Mesendoderm (in vitro differentiated cells): ENCODE data around the gene CADM1.

Source experiments
- DNase-seq: peaks from one replicate; pipeline ENCODE4 v3.0.0; 2013
- H2AK5ac ChIP-seq: 2 replicates; pipeline ENCODE4 v1.6.1; 2013; ENCODE audit warnings: low read length, inconsistent platforms
- H2BK120ac ChIP-seq: 2 replicates; pipeline ENCODE4 v1.6.1; 2013; ENCODE audit warnings: low read depth, mild to moderate bottlenecking, low read length, moderate library complexity, mixed read lengths
- H2BK15ac ChIP-seq: replicated peaks from 2 replicates; pipeline ENCODE4 v1.6.1; 2013; ENCODE audit warnings: low read depth, mild to moderate bottlenecking, moderate library complexity
- H2BK5ac ChIP-seq: 2 replicates; pipeline ENCODE4 v1.6.1; 2013; ENCODE audit warnings: low read length, inconsistent platforms
- H3K18ac ChIP-seq: 2 replicates; pipeline ENCODE4 v1.6.1; 2013; ENCODE audit warnings: mild to moderate bottlenecking, low read length, mixed read lengths
- H3K23ac ChIP-seq: one replicate; pipeline ENCODE4 v1.6.1; 2013; ENCODE audit warnings: low read length
- H3K27ac ChIP-seq: 2 replicates; pipeline ENCODE4 v1.5.1; 2013; ENCODE audit warnings: low read depth, mild to moderate bottlenecking, inconsistent platforms, low read length, moderate library complexity
- H3K27me3 ChIP-seq: 2 replicates; pipeline ENCODE4 v1.6.1; 2013; ENCODE audit warnings: low read length, control low read depth, mild to moderate bottlenecking, inconsistent platforms; ENCODE audit not compliant: insufficient read depth, poor library complexity
- H3K36me3 ChIP-seq: 2 replicates; pipeline ENCODE4 v1.6.1; 2013; ENCODE audit warnings: low read length, inconsistent platforms; ENCODE audit not compliant: control insufficient read depth, insufficient read depth
- H3K4ac ChIP-seq: one replicate; pipeline ENCODE4 v1.6.1; 2013; ENCODE audit warnings: low read depth, mild to moderate bottlenecking, low read length, moderate library complexity
- H3K4me1 ChIP-seq: 2 replicates; pipeline ENCODE4 v1.6.1; 2013; ENCODE audit warnings: low read depth, low read length, inconsistent platforms; ENCODE audit not compliant: control insufficient read depth
- H3K4me2 ChIP-seq: 2 replicates; pipeline ENCODE4 v1.6.1; 2013; ENCODE audit warnings: low read length
- H3K4me3 ChIP-seq: 2 replicates; pipeline ENCODE4 v1.5.1; 2013; ENCODE audit warnings: mild to moderate bottlenecking, low read length
- H3K56ac ChIP-seq: one replicate; pipeline ENCODE4 v1.6.1; 2013; ENCODE audit warnings: low read length
- H3K79me1 ChIP-seq: 2 replicates; pipeline ENCODE4 v1.6.1; 2013; ENCODE audit warnings: low read length, inconsistent platforms
- H3K79me2 ChIP-seq: 2 replicates; pipeline ENCODE4 v1.6.1; 2013; ENCODE audit warnings: mild to moderate bottlenecking, low read length; ENCODE audit not compliant: control insufficient read depth, insufficient read depth
- H3K9ac ChIP-seq: 2 replicates; pipeline ENCODE4 v1.6.1; 2013; ENCODE audit warnings: low read length, inconsistent platforms
- H4K5ac ChIP-seq: one replicate; pipeline ENCODE4 v1.6.1; 2013; ENCODE audit warnings: low read length
- H4K8ac ChIP-seq: one replicate; pipeline ENCODE4 v1.6.1; 2013; ENCODE audit warnings: low read depth, mild to moderate bottlenecking, control low read depth, low read length, moderate library complexity
- WGBS: extraction: QIAGEN DNeasy Blood & Tissue Kit; methylation state at CpG from one replicate; pipeline ENCODE4 v1.1.7; 2013; ENCODE audit warnings: low lambda C conversion rate, missing lambda C conversion rate; ENCODE audit not compliant: insufficient coverage; ENCODE audit errors: extremely low coverage; 5-methylcytosine and 5-hydroxymethylcytosine counted together

The CADM1 gene

GRCh38 chr11:115456019-115456418 is 48.2 kb downstream of the CADM1 start:
- H3K18ac ChIP-seq, result no peak overlapping the region
- H3K79me2 ChIP-seq, result no peaks in the 10 kb centered on the region
- H3K27me3 ChIP-seq, result no peaks in the 10 kb centered on the region
- H3K27ac ChIP-seq, result no peak overlapping the region
- no peak overlapping the region for H3K4ac ChIP-seq
- no peak overlapping the region for H3K4me3 ChIP-seq
- H2BK15ac ChIP-seq, result no peak overlapping the region
- no peak overlapping the region for H3K4me2 ChIP-seq
- no peak overlapping the region for H3K56ac ChIP-seq
- no peak overlapping the region for H3K23ac ChIP-seq
- no peak overlapping the region for H2AK5ac ChIP-seq
- no peaks in the 10 kb centered on the region for H3K79me1 ChIP-seq
- H2BK5ac ChIP-seq, result no peak overlapping the region
- H4K8ac ChIP-seq, result no peak overlapping the region
- no peaks in the 10 kb centered on the region for H3K36me3 ChIP-seq
- no peak for DNase-seq
- no peaks in the 10 kb centered on the region for H3K4me1 ChIP-seq
- H3K9ac ChIP-seq, result no peak overlapping the region
- H4K5ac ChIP-seq, result no peak overlapping the region
- no peak overlapping the region for H2BK120ac ChIP-seq

GRCh38 chr11:115455613-115456012 is 48.6 kb downstream of the CADM1 start:
- Histone ChIP-seq H3K23ac (no peak overlapping the region), H3K36me3 (no peaks in the 10 kb centered on the region)
- no CpG with 5 or more reads among the region's 4 CpGs for WGBS

GRCh38 chr11:115454525-115454924 is 49.7 kb downstream of the CADM1 start:
- H3K18ac ChIP-seq, result no peak overlapping the region
- H3K36me3 ChIP-seq, result no peaks in the 10 kb centered on the region
- H4K8ac ChIP-seq, result no peak overlapping the region
- no peaks in the 10 kb centered on the region for H3K79me2 ChIP-seq
- no peak overlapping the region for H3K56ac ChIP-seq
- no peak for DNase-seq
- no peak overlapping the region for H2BK5ac ChIP-seq
- H2BK15ac ChIP-seq, result no peak overlapping the region
- WGBS, result no CpG with 5 or more reads among the region's 1 CpG
- H3K23ac ChIP-seq, result no peak overlapping the region
- no peak overlapping the region for H3K9ac ChIP-seq
- H3K79me1 ChIP-seq, result no peaks in the 10 kb centered on the region
- no peak overlapping the region for H4K5ac ChIP-seq
- H2AK5ac ChIP-seq, result no peak overlapping the region
- no peak overlapping the region for H3K4me2 ChIP-seq
- no peaks in the 10 kb centered on the region for H3K27me3 ChIP-seq
- H3K4ac ChIP-seq, result no peak overlapping the region
- H3K4me1 ChIP-seq, result no peaks in the 10 kb centered on the region
- no peak overlapping the region for H2BK120ac ChIP-seq
- no peak overlapping the region for H3K27ac ChIP-seq
- H3K4me3 ChIP-seq, result no peak overlapping the region

More at GRCh38 chr11:115455613-115456012, 48.6 kb downstream of the CADM1 start:
- Histone ChIP-seq H3K27me3 (no peaks in the 10 kb centered on the region), H3K4me1 (no peaks in the 10 kb centered on the region), H4K5ac (no peak overlapping the region), H3K79me2 (no peaks in the 10 kb centered on the region), H4K8ac (no peak overlapping the region), H3K9ac (no peak overlapping the region), H3K79me1 (no peaks in the 10 kb centered on the region), H3K4me2 (no peak overlapping the region), H3K4me3 (no peak overlapping the region), H2BK5ac (no peak overlapping the region), H3K56ac (no peak overlapping the region), H3K4ac (no peak overlapping the region), H2AK5ac (no peak overlapping the region), H2BK120ac (no peak overlapping the region), H2BK15ac (no peak overlapping the region), H3K18ac (no peak overlapping the region), H3K27ac (no peak overlapping the region)
- DNase-seq, result peak; percentile 51

- H3K23ac ChIP-seq, result no peak overlapping the region
- H2AK5ac ChIP-seq, result no peak overlapping the region
- H3K4ac ChIP-seq, result no peak overlapping the region
- no peak overlapping the region for H3K27ac ChIP-seq
- H3K79me1 ChIP-seq, result no peaks in the 10 kb centered on the region
- H3K27me3 ChIP-seq, result no peaks in the 10 kb centered on the region
- H3K79me2 ChIP-seq, result no peaks in the 10 kb centered on the region
- no peak overlapping the region for H2BK120ac ChIP-seq
- no peak overlapping the region for H4K5ac ChIP-seq
- WGBS, result no CpG with 5 or more reads among the region's 1 CpG
- DNase-seq, result no peak
- no peak overlapping the region for H3K4me2 ChIP-seq
- no peak overlapping the region for H3K56ac ChIP-seq
- no peak overlapping the region for H3K18ac ChIP-seq
- no peaks in the 10 kb centered on the region for H3K36me3 ChIP-seq
- no peak overlapping the region for H3K9ac ChIP-seq
- H3K4me1 ChIP-seq, result no peaks in the 10 kb centered on the region
- no peak overlapping the region for H4K8ac ChIP-seq
- no peak overlapping the region for H2BK5ac ChIP-seq
- H3K4me3 ChIP-seq, result no peak overlapping the region
- no peak overlapping the region for H2BK15ac ChIP-seq
Observed at GRCh38 chr11:115453693-115454490, 50.3 kb downstream of the CADM1 start.

GRCh38 chr11:115452241-115452640 is 52.0 kb downstream of the CADM1 start:
- Histone ChIP-seq H3K4me1 (no peaks in the 10 kb centered on the region), H3K79me2 (no peaks in the 10 kb centered on the region), H4K5ac (no peak overlapping the region), H3K27me3 (no peaks in the 10 kb centered on the region), H3K4ac (no peak overlapping the region), H3K36me3 (no peaks in the 10 kb centered on the region), H3K23ac (no peak overlapping the region), H3K18ac (no peak overlapping the region), H2BK5ac (no peak overlapping the region), H3K9ac (no peak overlapping the region), H3K56ac (no peak overlapping the region), H2AK5ac (no peak overlapping the region), H3K4me3 (no peak overlapping the region), H2BK15ac (no peak overlapping the region), H4K8ac (no peak overlapping the region), H2BK120ac (no peak overlapping the region), H3K4me2 (no peak overlapping the region), H3K27ac (no peak overlapping the region), H3K79me1 (no peaks in the 10 kb centered on the region)
- WGBS, result no CpG with 5 or more reads among the region's 3 CpGs
- no peak for DNase-seq

- Histone ChIP-seq H3K4ac (no peak overlapping the region), H3K4me1 (no peaks in the 10 kb centered on the region), H4K5ac (no peak overlapping the region), H3K27ac (no peak overlapping the region), H3K4me3 (no peak overlapping the region), H3K79me2 (no peaks in the 10 kb centered on the region), H3K4me2 (no peak overlapping the region), H2AK5ac (no peak overlapping the region), H4K8ac (no peak overlapping the region), H2BK5ac (no peak overlapping the region), H3K9ac (no peak overlapping the region), H2BK120ac (no peak overlapping the region), H3K23ac (no peak overlapping the region), H3K27me3 (no peaks in the 10 kb centered on the region), H3K18ac (no peak overlapping the region), H3K79me1 (no peaks in the 10 kb centered on the region), H3K56ac (no peak overlapping the region), H2BK15ac (no peak overlapping the region), H3K36me3 (no peaks in the 10 kb centered on the region)
- no peak for DNase-seq
- no CpG with 5 or more reads among the region's 4 CpGs for WGBS
Observed at GRCh38 chr11:115450519-115450918, 53.7 kb downstream of the CADM1 start.
